ENCODE measurements around the gene TMEM51.
"Not testable (repeated sequence)": the region's sequence is repeated elsewhere in the genome, so short reads cannot be mapped to it uniquely, and the experiment has no call there.

The TMEM51 gene

DNA sequence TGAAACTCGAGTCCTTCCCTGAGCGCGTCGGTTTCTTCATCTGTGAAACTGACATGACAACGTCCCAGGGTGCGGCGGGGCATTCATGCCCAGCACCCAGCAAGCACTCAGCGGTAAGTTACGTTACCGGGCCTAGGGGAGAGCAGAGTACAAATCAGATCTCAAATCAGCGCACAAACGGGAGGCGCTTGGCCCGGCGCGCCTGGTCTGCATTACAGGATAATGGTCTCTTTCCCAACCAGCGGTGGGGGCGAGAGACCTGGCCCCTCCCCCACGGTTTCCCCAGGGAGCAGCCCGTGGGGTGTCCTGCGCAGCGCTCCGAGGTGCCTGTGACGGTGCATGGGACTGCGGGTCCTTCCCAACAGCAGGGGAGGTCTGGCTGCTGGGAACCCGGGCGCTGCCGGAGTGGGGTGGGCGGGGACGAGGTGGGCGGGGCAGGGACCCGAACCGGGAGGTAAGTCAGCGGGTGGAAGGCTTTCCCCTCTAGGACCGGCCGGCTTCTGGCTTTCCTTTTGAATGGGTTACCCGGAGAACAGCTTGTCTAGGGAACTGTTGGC is 1.0 kb downstream of the TMEM51 start:
- DNase-seq (ENCODE audit: low spot score) = peak; percentile 56

DNA sequence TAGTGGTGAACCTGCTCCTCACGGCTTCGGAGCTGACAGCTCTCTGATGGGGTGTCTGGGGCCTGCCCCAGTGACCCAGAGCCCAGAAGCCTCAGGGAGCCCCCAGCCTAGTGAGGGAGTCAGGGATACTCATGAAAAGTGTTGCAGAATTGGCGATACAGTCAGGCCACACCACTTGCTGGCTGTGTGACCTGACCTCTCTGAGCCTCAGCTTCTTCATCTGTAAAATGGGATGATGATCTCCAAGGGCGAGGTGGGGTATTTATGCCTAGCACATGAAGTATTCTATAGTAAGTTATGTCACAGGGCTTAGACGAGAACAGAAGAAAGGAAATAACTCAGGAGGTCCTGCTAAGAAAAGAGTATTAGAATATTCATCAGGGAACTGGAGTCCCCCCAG is 1.6 kb downstream of the TMEM51 start:
- DNase-seq (ENCODE audit: low spot score) = no peak

DNA sequence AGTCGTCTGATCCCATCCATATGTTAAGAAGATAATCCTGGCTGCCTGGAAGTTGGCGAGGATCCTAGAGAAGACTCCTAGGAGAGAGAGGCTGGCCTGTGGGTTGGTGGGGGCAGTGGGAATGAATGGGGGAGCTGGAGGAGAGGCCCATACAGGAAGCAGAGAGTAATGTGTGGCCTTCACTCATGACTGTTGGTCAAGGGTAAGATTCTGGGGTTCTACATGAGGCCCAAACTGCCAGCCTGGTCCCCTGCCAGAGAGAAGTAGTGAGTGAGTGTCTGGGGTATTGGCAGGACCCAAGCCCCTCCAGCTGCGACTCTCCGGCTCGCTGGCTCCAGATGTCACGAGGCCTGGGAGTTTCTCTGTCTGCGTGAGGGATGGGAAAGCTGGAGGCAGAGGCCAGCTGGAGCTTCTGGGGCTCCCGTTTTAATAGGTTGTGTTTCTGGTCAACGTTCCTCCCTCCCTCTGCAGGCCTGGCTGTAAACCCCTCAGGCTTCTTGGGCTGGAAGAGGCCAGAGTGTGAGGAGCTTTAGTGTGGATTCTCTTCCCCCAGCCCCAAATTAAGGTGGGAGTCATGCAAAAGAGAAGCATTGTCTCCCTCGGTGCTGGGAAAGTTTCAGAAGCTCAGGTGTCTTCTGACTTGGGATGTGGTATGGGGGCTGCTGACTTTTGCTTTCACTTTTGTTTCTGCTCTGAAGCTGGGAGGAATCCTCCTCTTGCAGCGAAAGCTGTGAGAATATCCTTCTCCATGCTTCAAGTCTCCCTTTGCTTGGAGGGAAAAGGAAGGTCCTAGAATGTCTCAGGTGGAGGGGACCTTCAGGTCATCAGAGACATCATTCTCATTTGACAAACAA is 2.6 kb downstream of the TMEM51 start:
- no peak for DNase-seq (ENCODE audit: low spot score)

DNA sequence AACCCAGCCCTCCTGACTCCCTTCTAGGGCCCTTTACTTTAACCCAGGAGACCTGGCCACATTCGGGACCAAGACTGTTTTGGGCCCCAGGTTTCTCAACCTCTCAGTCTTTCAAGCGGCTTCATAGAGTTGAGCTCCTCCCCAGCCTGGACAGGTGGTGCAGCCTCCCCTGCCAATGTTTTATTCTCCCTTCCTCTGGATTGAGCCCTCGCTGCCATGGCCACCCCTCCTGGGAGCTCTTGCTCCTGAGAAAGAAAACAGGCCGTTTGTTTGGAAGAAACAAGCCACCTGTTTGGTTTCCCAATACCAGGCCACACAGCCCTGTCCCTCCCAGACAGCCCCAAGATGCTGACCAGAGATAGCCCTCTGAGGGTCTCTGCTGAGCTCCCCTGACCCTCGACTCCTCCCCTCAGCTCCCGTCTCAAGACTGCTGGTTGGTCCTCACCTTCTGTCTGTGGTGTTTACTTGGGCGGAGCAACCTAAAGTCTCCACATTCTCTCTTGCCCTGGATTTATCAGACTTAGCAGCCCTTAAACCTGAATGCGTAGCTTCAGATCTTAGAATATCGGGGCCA is 3.3 kb downstream of the TMEM51 start:
- no peak for DNase-seq (ENCODE audit: low spot score)

DNA sequence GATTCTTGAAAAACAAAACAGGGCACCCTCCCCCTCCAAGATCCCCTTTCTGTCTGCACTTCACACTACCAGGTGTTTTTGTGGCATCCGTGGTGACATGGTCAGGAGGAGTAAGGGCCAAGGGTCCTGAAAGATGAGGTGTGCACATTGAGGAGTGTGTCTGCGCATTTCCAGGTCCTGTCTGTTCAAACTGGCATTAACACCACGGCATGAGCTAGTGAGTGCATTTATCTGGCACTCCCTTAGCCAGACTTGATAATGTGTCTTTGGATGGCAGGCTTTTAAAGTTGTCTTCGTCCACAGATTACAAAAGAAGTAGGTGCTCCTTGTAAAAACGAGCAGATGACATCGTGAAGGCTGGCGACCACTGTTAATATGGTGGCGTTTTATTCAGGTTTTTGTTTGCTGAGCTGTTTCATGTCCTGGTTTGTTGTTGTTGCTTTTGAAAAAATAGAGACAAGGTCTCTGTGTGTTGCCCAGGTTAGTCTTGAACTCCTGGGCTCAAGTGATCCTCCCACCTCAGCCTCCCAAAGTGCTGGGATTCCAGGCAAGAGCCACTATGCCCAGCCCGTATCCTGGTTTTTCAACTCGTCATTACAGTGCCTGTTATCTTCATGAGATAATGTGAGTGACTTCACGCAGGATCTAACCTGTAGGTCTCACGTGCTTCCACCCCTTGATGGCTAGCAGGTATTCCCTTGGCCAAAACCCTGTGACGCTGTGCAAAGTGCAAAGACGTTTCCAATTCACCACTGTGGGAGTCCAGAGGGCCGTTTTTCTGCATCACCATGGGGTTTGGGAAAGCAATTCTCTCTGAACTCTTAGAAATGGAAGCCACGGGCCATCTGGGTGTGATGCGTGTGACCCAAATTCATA is 4.2 kb downstream of the TMEM51 start:
- DNase-seq (ENCODE audit: low spot score) = no peak

DNA sequence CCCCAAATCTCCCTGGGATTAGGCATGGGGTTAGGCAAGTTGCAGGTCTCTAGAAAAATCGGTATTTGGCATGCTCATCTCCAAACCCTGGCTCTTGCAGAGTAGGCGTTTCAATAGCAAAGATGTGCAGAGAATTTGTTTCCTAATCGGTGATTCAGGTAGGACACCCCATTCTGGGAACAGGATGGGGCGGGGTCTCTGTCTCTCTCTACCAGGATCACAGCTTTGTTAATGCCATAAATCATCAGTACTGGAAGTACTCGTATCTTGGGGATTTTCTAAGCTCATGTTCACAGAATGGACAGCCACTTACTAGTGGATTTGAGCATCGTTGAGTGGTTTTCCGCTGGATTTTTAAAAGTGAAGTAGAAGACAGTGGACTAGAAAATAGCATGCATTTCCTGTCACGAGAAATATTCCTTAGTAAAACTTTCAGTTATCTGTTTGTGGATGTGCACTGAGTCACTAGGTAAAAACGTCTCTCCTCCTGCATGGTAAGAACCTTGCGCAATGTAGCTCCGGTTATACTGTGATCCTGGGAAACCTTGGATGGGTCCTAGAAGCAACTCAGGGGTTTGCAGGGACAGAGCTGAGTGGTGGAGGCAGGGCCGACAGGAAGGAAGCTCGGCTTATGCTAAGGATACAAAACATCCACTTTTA is 5.1 kb downstream of the TMEM51 start:
- DNase-seq (ENCODE audit: low spot score) = no peak

DNA sequence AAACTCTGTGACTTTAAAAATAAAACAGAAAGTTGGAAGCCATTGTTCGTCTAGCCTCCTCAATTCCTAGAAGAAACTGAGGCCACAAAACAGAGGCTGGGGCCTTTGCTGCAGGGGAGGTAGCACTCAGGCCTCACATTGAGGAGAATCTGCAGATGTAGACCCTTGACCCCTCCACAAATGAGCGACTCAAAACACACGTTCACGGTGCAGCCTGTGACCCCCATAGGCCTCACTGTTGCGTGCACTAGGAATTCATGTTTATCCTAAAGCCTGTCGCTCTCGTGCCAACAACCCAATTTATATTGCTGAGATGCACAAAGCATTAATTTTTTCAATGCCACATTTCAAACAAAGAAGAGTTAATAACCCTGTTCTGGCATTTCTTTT is 5.6 kb downstream of the TMEM51 start:
- DNase-seq (ENCODE audit: low spot score) = no peak

DNA sequence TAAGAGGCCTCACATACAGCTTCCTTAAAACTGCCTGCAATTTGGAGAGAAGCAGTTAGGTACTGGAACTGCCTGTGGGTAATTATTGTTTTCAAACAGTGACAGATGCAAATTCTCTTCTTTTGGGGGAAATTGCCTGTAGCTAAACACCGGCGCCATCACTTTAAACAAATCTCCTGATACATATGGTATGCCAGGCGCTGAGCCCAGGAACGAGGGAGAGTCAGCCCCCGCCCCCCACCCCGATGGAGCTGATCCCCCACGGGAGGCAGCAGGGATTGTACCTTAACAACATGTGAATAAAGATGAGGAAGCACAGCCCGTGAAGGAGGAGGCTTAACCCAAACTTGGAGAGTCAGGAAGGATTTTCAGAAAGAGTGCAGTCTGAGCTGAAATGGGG is 7.1 kb downstream of the TMEM51 start:
- DNase-seq (ENCODE audit: low spot score) = no peak

DNA sequence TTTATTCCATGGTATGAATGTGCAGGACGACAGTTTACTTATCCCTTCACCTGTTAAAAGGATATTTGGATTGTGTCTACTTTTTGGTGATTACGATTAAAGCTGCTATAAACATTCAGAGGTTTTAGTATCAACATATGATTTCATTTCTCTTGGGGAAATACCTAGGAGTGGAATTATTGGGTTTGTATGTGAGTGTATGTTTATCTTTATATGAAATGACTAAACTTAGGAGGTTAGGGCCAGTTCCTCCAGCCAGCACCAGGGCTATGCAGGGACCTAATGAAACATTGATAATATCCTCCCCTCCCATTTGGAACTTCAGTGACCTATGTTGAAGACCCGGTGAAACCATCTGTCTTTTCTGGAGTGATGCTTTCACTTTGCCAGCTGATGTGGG is 13.8 kb downstream of the TMEM51 start:
- no peak for DNase-seq (ENCODE audit: low spot score)

DNA sequence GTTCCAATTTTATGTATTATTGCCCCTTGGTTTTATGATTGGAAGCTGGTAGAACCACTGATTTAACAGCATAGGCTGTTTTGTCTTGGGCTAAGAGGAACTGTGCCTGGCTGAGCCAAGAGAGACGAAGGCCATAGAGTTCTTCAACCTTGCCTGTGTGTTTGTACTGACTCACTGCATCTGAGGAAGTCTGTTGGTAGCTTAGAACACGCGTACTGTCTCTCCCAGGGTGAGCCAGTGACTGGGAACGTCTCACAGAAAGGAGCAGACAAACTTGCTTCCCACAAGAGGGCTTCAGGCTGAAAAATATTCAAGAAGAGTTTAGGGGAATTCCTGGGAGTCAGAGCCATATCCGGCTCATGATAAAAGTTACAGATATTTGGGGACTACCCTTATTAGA is 14.9 kb downstream of the TMEM51 start:
- no peak for DNase-seq (ENCODE audit: low spot score)

DNA sequence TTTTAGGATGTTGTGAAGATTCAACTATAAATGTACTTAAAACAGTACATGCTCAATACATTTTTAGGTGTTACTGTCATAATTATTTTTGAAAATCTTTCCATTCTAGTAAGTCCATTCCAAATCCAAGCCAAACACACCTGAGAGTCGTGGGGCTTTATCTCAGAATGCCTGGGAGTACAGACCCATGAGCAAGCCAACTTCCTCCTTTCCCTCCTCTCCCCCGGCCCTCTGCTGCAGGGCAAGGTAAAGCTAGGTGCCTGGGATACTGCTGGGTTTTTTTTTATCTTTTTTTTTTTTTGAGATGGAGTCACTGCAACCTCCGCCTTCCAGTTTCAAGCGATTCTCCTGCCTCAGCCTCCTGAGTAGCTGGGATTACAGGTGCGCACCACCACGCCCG is 16.5 kb downstream of the TMEM51 start:
- DNase-seq (ENCODE audit: low spot score) = no peak

DNA sequence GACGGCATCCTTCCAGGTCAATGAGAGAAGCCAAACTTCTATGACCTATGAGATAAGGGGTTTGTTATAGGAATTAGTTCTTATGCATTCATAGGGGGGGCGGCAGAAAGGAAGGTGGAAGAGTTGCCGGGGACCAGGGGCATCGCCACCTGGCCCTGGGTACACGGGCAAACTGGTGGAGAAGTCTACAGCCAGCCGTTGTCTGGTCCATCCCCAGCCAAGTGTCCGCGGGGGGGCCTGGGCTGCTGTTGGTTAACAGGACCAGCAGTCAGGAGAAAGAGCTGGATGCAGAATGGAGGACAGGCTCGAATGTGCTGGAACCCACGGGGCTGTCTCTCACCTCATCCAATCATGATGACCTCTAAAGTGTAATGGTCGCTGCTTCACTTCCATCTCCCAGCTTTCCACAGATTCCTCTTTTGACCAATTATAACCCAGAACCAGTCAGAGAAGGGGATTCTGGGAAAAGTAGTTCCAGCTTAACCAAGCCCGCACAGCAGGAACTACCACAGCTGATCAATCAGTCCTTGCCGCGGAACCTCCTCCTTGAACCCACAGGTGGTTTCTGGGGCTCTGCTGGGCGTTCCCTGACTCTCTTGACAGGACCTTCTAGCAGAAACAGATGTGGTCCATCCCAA is 17.8 kb downstream of the TMEM51 start:
- peak; percentile 54 for DNase-seq (ENCODE audit: low spot score)

DNA sequence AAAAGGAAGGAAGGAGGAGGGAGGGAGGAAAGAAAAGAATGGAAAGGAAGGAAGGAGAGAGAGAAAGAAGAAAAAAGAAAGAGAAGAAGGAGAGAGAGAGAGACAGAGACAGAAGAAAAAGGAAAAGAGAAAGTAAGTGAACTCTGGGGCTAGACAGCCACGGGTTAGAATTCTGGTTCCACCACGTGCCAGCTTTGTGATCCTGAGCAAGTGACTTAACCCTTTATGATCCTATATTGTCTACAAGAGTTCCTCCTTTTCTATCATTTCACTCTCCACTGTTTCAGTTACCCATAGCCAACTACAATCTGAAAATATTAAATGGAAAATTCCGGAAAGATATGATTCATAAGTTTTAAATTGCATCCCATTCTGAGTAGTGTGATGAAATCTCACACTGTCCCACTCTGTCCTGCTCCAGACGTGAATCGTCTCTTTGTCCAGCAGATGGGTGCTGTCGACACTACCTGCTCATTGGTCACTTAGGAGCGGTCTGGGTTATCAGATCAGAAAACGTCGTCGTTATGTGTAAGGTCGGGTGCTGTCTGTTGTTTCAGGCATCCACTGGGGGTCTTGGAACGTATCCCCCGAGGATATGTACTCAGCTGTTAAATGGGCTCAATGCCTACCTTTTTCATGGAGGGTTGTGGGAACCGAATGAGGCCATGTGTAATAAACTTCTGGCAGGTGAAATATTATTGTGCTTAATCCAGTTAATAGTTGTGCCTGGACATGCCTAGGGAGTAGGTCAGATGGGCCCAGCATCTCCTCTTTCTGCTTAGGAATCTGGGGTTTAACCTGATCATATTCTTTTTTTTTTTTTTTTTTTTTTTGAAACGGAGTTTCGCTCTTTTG is 19.1 kb downstream of the TMEM51 start:
- DNase-seq (ENCODE audit: low spot score) = no peak

DNA sequence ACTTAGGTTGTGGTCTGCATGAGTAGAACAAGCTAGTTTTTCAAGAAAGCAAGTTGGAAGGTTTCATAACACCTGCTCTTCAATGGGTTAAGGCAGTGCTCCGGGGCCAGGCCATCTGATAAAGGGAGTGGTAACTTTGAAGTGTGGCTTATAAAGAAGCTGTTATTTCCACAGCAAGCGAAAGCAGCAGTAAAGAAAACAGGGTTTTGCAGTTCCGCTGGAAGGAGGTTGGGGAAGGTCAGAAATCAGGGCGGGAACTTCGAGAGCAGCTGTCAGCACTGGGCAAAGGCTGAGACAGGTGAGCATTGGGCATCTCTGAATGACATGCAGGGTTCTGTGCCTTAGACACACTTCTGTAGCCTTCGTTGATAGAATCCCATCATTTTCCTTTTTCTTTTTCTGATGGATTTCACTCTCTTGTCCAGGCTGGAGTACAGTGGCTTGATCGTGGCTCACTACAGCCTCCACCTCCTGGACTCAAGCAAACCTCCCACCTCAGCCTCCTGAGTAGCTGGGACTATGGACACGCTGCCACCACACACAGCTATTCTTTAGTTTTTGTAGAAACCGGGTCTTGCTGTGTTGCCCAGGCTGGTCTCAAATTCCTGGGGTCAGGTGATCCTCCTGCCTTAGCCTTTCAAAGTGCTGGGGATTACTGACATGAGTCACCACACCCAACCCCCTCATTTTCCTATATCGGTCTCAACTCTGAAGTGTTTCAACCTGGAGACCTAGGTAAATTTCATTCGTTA is 20.5 kb downstream of the TMEM51 start:
- no peak for DNase-seq (ENCODE audit: low spot score)

DNA sequence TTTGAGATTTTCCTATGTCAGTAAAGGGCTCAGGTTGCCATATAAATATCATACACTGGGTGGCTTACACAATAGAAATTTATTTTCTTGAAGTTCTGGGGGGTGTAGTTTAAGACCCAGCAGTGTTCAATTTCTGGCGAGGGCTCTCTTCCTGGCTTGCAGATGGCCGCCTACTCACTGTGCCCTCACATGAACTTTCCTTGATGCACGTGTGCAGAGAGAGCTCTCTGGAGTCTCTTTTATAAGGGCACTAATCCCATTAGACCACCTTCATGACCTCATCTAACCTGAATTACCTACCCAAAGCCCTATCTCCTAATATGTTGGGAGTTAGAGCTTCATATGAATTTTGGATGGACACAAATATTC is 21.1 kb downstream of the TMEM51 start:
- DNase-seq (ENCODE audit: low spot score) = no peak

DNA sequence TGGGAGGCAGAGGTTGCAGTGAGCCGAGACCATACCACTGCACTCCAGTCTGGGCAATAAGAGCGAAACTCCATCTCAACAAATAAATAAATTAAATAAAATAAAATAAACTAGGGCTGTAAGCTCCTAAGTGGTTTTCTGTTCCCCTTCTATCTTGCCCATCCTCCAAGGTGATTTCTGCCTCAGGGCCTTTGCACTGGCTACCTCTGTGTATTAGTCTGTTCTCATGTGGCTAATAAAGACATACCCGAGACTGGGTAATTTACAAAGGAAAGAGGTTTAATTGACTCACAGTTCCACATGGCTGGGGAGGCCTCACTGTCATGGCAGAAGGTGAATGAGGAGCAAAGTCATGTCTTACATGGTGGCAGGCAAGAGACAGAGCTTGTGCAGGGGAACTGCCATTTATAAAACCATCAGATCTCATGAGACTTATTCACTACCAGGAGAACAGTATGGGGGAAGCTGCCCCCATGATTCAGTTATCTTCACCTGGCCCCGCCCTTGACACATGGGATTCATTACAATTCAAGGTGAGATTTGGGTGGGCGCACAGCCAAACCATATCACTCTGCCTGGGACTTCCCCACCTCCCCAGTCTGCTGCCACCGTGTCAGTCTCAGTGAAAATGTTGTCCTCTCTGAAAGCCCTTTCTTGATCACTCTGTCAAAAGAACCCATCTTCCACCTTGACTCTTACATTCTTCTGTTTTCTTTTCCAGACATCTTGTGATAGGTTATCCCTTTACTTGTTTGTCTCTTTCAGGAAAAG is 22.0 kb downstream of the TMEM51 start:
- DNase-seq (ENCODE audit: low spot score) = not testable (repeated sequence)

DNA sequence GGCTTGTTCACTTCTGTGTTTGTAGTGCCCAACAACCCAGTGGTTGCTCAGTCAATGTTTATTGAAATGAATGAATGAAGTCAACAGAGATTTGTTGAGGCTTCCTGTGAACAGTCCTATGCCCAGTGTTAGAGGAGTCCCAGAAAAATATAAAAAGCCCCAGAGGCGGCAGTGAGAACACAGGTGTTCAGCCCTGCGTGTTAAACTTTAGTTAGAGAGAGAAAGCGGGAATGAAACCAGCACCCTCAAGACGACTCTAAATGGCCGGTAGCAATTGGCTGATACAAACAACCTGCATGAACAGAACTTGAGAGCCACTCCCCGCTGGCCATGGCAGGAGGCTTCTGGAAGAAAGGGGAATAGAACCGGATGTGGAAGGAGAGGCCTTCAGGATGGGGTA is 22.6 kb downstream of the TMEM51 start:
- DNase-seq (ENCODE audit: low spot score) = no peak

DNA sequence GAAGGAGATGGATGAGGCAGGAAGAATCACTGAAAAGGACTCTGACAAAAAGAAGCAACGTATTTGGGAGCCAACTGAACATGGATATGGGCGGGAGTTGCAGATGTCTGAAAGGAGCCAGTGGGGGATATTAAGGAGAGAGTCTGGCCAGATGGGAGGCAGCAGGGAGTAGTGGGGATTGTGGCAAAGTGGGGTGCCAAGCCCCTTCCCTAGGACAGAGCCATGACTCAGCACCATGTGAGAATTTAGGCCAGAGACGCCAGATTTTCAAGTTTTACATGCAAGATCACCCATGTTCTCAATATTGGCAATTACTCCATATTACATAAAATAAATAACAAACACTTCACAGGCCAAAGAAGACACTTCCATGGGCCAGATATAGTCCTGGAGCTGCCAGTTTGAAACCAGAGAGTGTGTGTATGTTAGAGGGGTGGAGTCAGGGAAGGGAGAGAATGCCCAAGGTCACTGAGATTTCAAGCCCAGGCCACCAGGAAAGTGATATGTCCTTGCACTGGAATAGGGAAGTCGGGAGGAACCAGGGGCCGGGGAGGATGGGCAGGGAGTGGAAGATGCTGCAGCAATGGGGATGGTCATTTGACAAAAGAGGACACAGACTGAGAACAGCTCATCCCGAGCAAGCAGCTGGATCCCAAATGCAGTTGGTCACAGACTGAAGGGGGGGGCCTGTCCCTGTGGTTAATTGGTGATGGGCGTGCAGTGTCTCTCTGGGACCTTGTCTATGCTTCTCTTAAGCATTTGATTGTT is 23.5 kb downstream of the TMEM51 start:
- no peak for DNase-seq (ENCODE audit: low spot score)
